Hepatocyte (in vitro differentiated cells): ENCODE measurements around the gene PRRC2A.

Experiments used
- CTCF ChIP-seq: fragments of 200-600 bp; sonication (generic); IDR thresholded peaks from 2 replicates; pipeline ENCODE4 v1.5.1; 2016; ENCODE audit warnings: antibody characterized with exemption, mild to moderate bottlenecking; ENCODE audit not compliant: poor library complexity
- EZH2 ChIP-seq: fragments of 200-600 bp; sonication (generic); IDR thresholded peaks from 2 replicates; pipeline ENCODE4 v1.6.1; 2016; ENCODE audit warnings: antibody characterized with exemption, mild to moderate bottlenecking, borderline replicate concordance
- EZH2phosphoT487 ChIP-seq: fragments of 200-600 bp; sonication (generic); IDR thresholded peaks from one replicate; pipeline ENCODE4 v1.6.1; 2018; ENCODE audit warnings: antibody characterized with exemption, mild to moderate bottlenecking, low read depth, moderate library complexity; ENCODE audit not compliant: unreplicated experiment, severe bottlenecking

- TF ChIP-seq CTCF: no peak
- TF ChIP-seq EZH2: no peak
- TF ChIP-seq EZH2phosphoT487: no peak
Observed at GRCh38 chr6:31586599-31587281, 33.8 kb upstream of the PRRC2A start.
